K562 (cell line): ENCODE data around the gene TOMT. TPM values are rescaled to one million over a fixed set of nuclear protein-coding genes. Genes with fewer than 3 reads are reported as not detected.

Source experiments
- DMBX1 ChIP-seq: fragments of 250-450 bp; sonication (Bioruptor Pico); IDR thresholded peaks from 2 replicates; pipeline ENCODE4 v1.8.0; 2022; ENCODE audit warnings: inconsistent platforms, mild to moderate bottlenecking, moderate library complexity, borderline replicate concordance
- GABPB2 ChIP-seq: fragments of 250-450 bp; sonication (Bioruptor Pico); conservative IDR thresholded peaks from 2 replicates; pipeline ENCODE4 v1.5.1; 2021; ENCODE audit warnings: mild to moderate bottlenecking
- HDAC2 ChIP-seq: fragments of 450-650 bp; IDR thresholded peaks from 2 replicates; pipeline ENCODE4 v1.6.1; 2016; ENCODE audit warnings: mild to moderate bottlenecking
- KLF6 ChIP-seq: fragments of 250-450 bp; sonication (Bioruptor Pico); IDR thresholded peaks from 2 replicates; pipeline ENCODE4 v1.4.0; 2020; ENCODE audit warnings: mild to moderate bottlenecking, moderate library complexity, borderline replicate concordance
- RFX1 ChIP-seq: fragments of 450-650 bp; IDR thresholded peaks from 2 replicates; pipeline ENCODE4 v1.6.1; 2016; ENCODE audit warnings: mild to moderate bottlenecking, moderate library complexity
- ZSCAN29 ChIP-seq: fragments of 450-650 bp; IDR thresholded peaks from 2 replicates; pipeline ENCODE4 v1.6.1; 2017
- polyA plus RNA-seq, 8 experiments: library from polyadenylated mRNA; depleted of rRNA in 4 of 8; stranded (reverse) in 5 of 8; unstranded in 3 of 8; fragments of >200 nt; fragmentation: Nextera tagmentation in 2 of 8; fragmentation: Illumina TruSeq in 1 of 8; extraction: Ambion mirVana in 2 of 8; extraction: Trizol in 1 of 8; gene quantifications; 2 replicates each; pipeline versions ENCODE4 v1.2.1 to v1.2.3, GENCODE V29; 2011 to 2014; ENCODE audit warnings: inconsistent platforms in 1 of 8, missing spikeins in 1 of 8
- total RNA-seq, 7 experiments: library from RNA; depleted of rRNA in 6 of 7; stranded (reverse); fragments of >200 nt in 6 of 7; fragmentation: Illumina TruSeq in 2 of 7; extraction: Trizol in 2 of 7; gene quantifications; 2 replicates each; pipeline versions ENCODE4 v1.2.1 to v1.2.3, GENCODE V29; 2011 to 2021; ENCODE audit warnings: low replicate concordance in 1 of 7
- TF ChIP-seq, protein P1 (sequence below), 2 experiments: fragments of 450-650 bp in 1 of 2; IDR thresholded peaks; 2 replicates each; pipeline ENCODE4 v1.6.1; 2011 to 2017; ENCODE audit warnings: low read depth in 2 of 2, antibody characterized with exemption in 1 of 2, borderline replicate concordance in 1 of 2, low read length in 1 of 2, mild to moderate bottlenecking in 1 of 2, mixed read lengths in 1 of 2; ENCODE audit not compliant: control insufficient read depth in 1 of 2
- TF ChIP-seq, protein P2 (sequence below): sonication (generic); formaldehyde crosslinking; IDR thresholded peaks from 2 replicates; pipeline ENCODE4 v1.8.0; 2022; ENCODE audit warnings: mild to moderate bottlenecking, missing genetic modification reagents, borderline replicate concordance
- TF ChIP-seq, protein P3 (sequence below): fragments of 250-450 bp; sonication (Bioruptor Pico); IDR thresholded peaks from 2 replicates; pipeline ENCODE4 v1.4.0; 2020; ENCODE audit warnings: borderline replicate concordance
- TF ChIP-seq, protein P4 (sequence below), 3 experiments: fragments of 200-800 bp in 1 of 3; fragments of 250-450 bp in 1 of 3; fragments of 450-650 bp in 1 of 3; sonication (Bioruptor Pico) in 1 of 3; sonication (Bioruptor generic) in 1 of 3; formaldehyde crosslinking in 1 of 3; IDR thresholded peaks; 2 replicates each; pipeline versions ENCODE4 v1.6.1 to v1.8.0; 2016 to 2022; ENCODE audit warnings: mild to moderate bottlenecking in 2 of 3, missing genetic modification characterization in 2 of 3, missing compliant biosample characterization in 1 of 3, moderate library complexity in 1 of 3

The TOMT gene
- total and polyA plus RNA-seq, 9 of the 15 experiments (the other 6 are each of a cell fraction or from before 2014, with no cell fraction given): not detected

DNA sequence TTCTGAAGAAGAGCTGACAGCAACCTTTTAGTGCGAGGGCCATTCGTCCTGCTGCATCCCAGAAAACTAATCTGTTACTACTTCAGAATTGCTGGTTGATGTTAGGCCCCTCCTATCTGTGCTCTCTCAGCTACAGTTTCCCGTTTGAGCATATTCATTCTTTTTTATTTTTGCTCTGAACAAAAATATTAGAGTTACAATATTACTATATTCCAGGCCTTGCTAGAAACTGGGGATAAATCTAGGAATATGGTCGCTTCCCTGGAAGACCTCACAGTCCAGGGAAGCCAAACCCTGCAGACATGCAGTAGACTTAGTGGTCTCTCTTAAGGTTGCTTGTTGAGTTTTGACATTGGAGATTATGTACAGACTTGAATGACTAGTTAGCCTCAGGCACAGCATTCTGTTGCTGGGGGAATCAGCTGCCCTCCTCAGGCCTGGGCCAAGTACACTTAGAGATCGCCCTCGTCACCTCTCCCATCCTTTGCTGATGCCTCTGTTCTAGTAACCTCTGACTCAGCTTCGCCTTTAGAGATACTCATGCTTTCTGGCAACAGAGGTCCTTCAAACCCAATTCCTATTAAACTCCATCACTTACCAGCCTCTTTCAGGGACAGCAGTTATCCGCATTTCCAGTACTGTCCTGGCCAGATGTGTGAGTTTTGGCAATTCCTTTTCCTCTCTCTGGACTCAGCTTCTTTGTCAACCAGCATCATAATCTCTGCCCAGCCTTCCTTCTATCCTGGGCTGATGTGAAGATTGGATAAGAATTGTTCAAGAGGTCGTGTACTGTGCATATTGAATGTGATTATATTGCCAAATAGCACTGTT lies 7.5 kb downstream of the TOMT start (continued):
- TF ChIP-seq, protein P1, sequence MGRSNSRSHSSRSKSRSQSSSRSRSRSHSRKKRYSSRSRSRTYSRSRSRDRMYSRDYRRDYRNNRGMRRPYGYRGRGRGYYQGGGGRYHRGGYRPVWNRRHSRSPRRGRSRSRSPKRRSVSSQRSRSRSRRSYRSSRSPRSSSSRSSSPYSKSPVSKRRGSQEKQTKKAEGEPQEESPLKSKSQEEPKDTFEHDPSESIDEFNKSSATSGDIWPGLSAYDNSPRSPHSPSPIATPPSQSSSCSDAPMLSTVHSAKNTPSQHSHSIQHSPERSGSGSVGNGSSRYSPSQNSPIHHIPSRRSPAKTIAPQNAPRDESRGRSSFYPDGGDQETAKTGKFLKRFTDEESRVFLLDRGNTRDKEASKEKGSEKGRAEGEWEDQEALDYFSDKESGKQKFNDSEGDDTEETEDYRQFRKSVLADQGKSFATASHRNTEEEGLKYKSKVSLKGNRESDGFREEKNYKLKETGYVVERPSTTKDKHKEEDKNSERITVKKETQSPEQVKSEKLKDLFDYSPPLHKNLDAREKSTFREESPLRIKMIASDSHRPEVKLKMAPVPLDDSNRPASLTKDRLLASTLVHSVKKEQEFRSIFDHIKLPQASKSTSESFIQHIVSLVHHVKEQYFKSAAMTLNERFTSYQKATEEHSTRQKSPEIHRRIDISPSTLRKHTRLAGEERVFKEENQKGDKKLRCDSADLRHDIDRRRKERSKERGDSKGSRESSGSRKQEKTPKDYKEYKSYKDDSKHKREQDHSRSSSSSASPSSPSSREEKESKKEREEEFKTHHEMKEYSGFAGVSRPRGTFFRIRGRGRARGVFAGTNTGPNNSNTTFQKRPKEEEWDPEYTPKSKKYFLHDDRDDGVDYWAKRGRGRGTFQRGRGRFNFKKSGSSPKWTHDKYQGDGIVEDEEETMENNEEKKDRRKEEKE (IDR thresholded peaks at IDR 0.05; ENCODE audit: borderline replicate concordance in 1 of 2, control insufficient read depth in 1 of 2, low read depth in 2 of 2, low read length in 1 of 2): no peak
- TF ChIP-seq KLF6 (CRISPR knock-in tag): no peak
- TF ChIP-seq, protein P2, sequence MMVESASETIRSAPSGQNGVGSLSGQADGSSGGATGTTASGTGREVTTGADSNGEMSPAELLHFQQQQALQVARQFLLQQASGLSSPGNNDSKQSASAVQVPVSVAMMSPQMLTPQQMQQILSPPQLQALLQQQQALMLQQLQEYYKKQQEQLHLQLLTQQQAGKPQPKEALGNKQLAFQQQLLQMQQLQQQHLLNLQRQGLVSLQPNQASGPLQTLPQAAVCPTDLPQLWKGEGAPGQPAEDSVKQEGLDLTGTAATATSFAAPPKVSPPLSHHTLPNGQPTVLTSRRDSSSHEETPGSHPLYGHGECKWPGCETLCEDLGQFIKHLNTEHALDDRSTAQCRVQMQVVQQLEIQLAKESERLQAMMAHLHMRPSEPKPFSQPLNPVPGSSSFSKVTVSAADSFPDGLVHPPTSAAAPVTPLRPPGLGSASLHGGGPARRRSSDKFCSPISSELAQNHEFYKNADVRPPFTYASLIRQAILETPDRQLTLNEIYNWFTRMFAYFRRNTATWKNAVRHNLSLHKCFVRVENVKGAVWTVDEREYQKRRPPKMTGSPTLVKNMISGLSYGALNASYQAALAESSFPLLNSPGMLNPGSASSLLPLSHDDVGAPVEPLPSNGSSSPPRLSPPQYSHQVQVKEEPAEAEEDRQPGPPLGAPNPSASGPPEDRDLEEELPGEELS: no peak
- TF ChIP-seq, protein P3, sequence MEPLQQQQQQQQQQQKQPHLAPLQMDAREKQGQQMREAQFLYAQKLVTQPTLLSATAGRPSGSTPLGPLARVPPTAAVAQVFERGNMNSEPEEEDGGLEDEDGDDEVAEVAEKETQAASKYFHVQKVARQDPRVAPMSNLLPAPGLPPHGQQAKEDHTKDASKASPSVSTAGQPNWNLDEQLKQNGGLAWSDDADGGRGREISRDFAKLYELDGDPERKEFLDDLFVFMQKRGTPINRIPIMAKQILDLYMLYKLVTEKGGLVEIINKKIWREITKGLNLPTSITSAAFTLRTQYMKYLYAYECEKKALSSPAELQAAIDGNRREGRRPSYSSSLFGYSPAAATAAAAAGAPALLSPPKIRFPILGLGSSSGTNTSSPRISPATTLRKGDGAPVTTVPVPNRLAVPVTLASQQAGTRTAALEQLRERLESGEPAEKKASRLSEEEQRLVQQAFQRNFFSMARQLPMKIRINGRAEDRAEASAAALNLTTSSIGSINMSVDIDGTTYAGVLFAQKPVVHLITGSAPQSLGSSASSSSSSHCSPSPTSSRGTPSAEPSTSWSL (CRISPR knock-in tag): no peak
- no peak for TF ChIP-seq HDAC2
- TF ChIP-seq DMBX1 (CRISPR knock-in tag): no peak
- no peak for TF ChIP-seq RFX1
- no peak for TF ChIP-seq GABPB2 (CRISPR knock-in tag)
- TF ChIP-seq ZSCAN29: no peak
- TF ChIP-seq, protein P4, sequence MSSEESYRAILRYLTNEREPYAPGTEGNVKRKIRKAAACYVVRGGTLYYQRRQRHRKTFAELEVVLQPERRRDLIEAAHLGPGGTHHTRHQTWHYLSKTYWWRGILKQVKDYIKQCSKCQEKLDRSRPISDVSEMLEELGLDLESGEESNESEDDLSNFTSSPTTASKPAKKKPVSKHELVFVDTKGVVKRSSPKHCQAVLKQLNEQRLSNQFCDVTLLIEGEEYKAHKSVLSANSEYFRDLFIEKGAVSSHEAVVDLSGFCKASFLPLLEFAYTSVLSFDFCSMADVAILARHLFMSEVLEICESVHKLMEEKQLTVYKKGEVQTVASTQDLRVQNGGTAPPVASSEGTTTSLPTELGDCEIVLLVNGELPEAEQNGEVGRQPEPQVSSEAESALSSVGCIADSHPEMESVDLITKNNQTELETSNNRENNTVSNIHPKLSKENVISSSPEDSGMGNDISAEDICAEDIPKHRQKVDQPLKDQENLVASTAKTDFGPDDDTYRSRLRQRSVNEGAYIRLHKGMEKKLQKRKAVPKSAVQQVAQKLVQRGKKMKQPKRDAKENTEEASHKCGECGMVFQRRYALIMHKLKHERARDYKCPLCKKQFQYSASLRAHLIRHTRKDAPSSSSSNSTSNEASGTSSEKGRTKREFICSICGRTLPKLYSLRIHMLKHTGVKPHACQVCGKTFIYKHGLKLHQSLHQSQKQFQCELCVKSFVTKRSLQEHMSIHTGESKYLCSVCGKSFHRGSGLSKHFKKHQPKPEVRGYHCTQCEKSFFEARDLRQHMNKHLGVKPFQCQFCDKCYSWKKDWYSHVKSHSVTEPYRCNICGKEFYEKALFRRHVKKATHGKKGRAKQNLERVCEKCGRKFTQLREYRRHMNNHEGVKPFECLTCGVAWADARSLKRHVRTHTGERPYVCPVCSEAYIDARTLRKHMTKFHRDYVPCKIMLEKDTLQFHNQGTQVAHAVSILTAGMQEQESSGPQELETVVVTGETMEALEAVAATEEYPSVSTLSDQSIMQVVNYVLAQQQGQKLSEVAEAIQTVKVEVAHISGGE (CRISPR knock-in tag; IDR thresholded peaks at IDR 0.05): no peak
